GM20000 (cell line): Measurements from ENCODE around the gene IMMP2L.
"Not testable (repeated sequence)": the region's sequence is repeated elsewhere in the genome, so short reads cannot be mapped to it uniquely, and the experiment has no call there.

Experiments used
- DNase-seq: peaks from one replicate; pipeline ENCODE4 v3.0.0; 2012; ENCODE audit warnings: low spot score
- CTCF ChIP-seq: IDR thresholded peaks from 2 replicates; pipeline ENCODE4 v1.5.1; 2012; ENCODE audit warnings: mild to moderate bottlenecking, control low read depth; ENCODE audit errors: extremely low read depth, missing control alignments

Gene IMMP2L

GRCh38 chr7:111508387-111508786 is 53.9 kb downstream of the IMMP2L start:
- no peak for TF ChIP-seq CTCF
- no peak for DNase-seq

- not testable (repeated sequence) for DNase-seq
These were observed 56.9 kb downstream of the IMMP2L start for GRCh38 chr7:111505422-111505821.

- not testable (repeated sequence) for DNase-seq
These were observed 60.5 kb downstream of the IMMP2L start for GRCh38 chr7:111501799-111502198.

- no peak for TF ChIP-seq CTCF
- no peak for DNase-seq
These were observed 63.3 kb downstream of the IMMP2L start for GRCh38 chr7:111499027-111499426.

- TF ChIP-seq CTCF = no peak
- no peak for DNase-seq
These were observed 63.8 kb downstream of the IMMP2L start for GRCh38 chr7:111498391-111499007.

- DNase-seq = no peak
- TF ChIP-seq CTCF = no peak
These were observed 67.0 kb downstream of the IMMP2L start for GRCh38 chr7:111495173-111495810.

GRCh38 chr7:111492234-111492633 is 70.1 kb downstream of the IMMP2L start:
- TF ChIP-seq CTCF = no peak
- no peak for DNase-seq

GRCh38 chr7:111486472-111487142 is 75.7 kb downstream of the IMMP2L start:
- TF ChIP-seq CTCF = peak; percentile 28
- DNase-seq = peak; percentile 38
